A549 (cell line): ENCODE measurements around the gene IGF1R.

Experiments used
- CTCF ChIP-seq: fragments of >200 bp; sonication (Bioruptor Twin); formaldehyde crosslinking; IDR thresholded peaks from 3 replicates; pipeline ENCODE4 v1.5.1; 2016
- ELK1 ChIP-seq: fragments of 150-350 bp; IDR thresholded peaks from 2 replicates; pipeline ENCODE4 v1.6.1; 2014; ENCODE audit warnings: low read depth, mild to moderate bottlenecking, low read length
- ESRRA ChIP-seq: fragments of 150-350 bp; IDR thresholded peaks from 2 replicates; pipeline ENCODE4 v1.6.1; 2014; ENCODE audit warnings: mild to moderate bottlenecking, low read length, borderline replicate concordance
- HMGXB4 ChIP-seq: fragments of 250-450 bp; sonication (Bioruptor Pico); IDR thresholded peaks from 2 replicates; pipeline ENCODE4 v1.5.0; 2021; ENCODE audit warnings: mild to moderate bottlenecking, moderate library complexity, borderline replicate concordance
- NFE2L2 ChIP-seq: fragments of 150-350 bp; conservative IDR thresholded peaks from 2 replicates; pipeline ENCODE4 v1.6.1; 2014; ENCODE audit warnings: low read length
- NR3C1 ChIP-seq: fragments of >200 bp; sonication (Bioruptor Twin); formaldehyde crosslinking; IDR thresholded peaks from 3 replicates; pipeline ENCODE4 v1.6.1; 2017
- POLR2A ChIP-seq: IDR thresholded peaks from 2 replicates; pipeline ENCODE4 v1.6.1; 2012; ENCODE audit warnings: mild to moderate bottlenecking, low read length
- RFX5 ChIP-seq: fragments of 450-650 bp; IDR thresholded peaks from 2 replicates; pipeline ENCODE4 v1.7.1; 2014; ENCODE audit warnings: antibody characterized with exemption, mild to moderate bottlenecking, moderate library complexity
- ZSCAN20 ChIP-seq: fragments of 250-450 bp; sonication (Bioruptor Pico); IDR thresholded peaks from 2 replicates; pipeline ENCODE4 v1.8.0; 2022; ENCODE audit warnings: mild to moderate bottlenecking, moderate library complexity

GRCh38 chr15:98720031-98720430 is 71.7 kb downstream of the IGF1R start:
- TF ChIP-seq CTCF (no peak), ZSCAN20 (CRISPR knock-in tag) (no peak), ELK1 (no peak), NR3C1 (no peak), RFX5 (no peak), ESRRA (no peak), HMGXB4 (no peak), NFE2L2 (no peak), POLR2A (no peak)
